NOMO-1 (cell line): ENCODE measurements around the gene KPNA4.
"Not testable (repeated sequence)": the region's sequence is repeated elsewhere in the genome, so short reads cannot be mapped to it uniquely, and the experiment has no call there.

Experiments used
- DNase-seq, 2 experiments: peaks; one replicate each; lab custom pipeline; 2025; ENCODE audit not compliant: unreplicated experiment in 2 of 2; lab: John Stamatoyannopoulos, UW

KPNA4 gene

DNA sequence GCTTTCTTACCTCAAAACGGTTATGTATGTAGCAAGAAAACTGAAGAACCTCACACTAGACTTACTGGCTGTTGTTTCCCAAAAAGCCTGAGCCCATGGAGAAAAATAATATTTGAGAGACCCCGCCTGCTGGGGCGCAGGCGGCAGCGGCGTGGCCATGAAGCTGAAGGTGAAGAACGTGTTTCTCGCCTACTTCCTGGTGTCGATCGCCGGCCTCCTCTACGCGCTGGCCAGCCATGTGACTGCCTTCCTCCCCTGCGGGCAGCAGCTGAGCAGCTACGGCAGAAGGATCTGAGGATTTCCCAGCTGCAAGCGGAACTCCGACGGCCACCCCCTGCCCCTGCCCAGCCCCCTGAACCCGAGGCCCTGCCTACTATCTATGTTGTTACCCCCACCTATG, 113.1 kb downstream of the KPNA4 start:
- not testable (repeated sequence) for DNase-seq

DNA sequence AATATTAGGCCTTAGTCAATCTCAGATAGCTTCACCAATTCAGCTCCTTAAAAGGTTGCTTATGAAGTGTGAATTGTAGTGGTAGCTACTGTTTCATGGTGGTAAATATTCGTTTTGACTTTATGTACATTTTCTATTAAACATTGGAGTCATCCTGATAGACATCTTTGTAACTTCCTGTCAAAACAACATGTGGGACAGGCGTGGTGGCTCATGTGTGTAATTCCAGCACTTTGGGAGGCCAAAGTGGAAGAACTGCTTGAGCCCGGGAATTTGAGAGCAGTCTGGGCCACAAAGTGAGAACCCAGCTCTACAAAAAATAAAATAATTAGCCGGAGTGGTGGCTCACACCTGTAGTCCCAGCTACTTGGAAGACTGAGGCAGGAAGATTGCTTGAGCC, 113.8 kb downstream of the KPNA4 start:
- DNase-seq: no peak

DNA sequence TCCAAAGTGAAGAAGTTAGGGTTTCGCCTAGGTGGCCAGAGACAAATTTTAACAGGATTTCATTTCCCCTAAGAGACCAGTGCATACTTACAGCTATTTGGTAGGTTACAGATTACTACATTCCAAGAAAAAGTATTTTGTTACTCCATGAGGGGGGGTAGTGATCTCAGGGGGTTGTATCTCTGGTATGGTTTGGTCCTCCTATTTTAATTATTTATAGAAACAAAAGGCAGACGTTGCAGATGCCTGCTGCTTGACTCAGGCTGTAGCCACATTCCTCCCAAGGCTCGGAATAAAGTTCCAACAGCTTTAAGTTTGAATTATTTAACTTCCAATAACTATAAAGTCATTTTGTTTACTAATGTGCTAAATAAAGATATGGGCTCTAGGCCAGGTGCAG, 114.5 kb downstream of the KPNA4 start:
- DNase-seq: no peak

DNA sequence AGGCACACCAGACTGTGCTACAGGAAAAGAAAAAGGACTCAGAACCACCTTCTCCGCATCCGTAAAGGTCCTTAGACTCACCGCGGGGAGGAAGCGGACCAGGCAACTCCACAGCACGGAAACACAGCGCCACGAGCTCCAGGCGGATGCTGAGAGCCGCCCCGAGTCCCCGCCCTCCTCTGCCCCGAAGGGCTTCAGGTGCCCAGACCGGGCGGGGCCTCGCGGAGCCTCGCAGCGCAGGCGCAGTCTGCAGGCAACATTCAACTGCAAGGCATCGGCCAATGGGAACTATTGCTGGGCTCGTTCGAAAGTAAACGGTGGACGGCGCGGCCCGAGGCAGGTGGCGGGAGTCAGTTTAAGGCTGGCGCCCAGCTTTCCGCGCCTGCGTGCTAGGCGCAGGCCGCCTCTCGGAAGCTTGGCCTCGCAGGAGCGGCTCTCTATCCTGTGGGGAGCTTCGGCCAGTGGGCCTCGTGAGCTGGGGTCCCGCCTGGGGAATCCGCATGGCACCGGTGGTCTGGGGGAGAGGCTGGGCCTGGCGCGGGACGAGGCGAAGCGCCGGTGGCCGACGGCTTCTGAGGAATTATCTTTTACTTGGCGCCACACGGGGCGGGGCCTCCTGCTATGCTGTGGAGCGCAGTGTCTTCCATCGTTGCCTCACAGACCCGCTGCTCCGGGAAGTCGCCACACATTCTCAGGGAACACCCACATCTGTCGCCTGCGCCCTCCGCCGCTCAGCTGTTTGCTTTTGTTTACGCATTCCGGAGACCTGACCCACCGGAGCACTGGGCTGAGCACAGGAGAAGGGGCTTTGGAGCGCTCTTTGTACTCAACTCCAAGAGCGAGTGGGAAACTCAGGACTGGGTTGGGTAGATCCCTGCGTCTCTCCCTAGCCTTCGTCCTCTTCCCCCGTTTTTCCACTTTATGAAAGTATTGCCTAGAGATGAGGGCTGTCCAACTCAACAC, 115.5 kb downstream of the KPNA4 start, which contains the start of gene TRIM59:
Gene TRIM59, minus strand, starts transcription at position 151 of the 963 bp plus-strand sequence. CDS start 10,603 bp downstream, outside the sequence.
- DNase-seq: peak; percentile 99 to 100

DNA sequence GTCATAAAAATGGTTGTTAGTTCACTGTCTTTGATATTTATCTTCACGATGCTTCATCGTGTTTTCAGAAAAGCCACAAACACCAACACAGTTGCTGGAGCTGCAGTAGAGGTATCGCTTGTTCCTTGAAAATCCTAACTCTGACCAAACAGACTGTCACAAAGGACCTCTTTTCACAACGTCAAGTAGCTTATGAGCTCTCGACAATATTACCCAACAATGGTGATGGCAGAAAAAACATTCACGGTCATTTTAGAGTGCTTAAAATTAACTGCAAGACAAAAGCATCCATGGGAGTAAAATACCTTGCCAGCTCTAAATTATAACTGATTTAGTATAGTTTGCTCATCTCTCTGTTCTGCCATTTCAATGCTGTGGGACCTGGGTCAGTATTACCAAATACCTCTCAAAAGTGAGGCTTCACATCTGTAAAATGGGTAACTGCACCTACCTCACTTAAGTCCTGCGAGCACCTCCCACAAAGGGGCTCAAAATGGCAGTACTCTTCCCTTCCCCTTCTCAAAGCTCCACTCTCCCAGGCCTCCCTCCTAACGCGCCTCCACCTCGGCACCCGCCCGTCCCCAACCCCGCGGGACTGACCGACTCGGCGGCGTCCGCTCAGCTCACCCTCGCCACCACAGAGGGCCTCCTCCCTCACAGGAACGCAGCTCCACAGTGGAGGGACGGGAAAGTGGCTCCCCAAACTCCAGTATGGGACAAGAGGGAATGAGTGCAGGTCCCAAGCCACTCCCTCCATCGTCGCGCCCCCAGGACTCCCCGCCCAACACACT, 116.3 kb downstream of the KPNA4 start:
- DNase-seq: peak; percentile 77 to 78

DNA sequence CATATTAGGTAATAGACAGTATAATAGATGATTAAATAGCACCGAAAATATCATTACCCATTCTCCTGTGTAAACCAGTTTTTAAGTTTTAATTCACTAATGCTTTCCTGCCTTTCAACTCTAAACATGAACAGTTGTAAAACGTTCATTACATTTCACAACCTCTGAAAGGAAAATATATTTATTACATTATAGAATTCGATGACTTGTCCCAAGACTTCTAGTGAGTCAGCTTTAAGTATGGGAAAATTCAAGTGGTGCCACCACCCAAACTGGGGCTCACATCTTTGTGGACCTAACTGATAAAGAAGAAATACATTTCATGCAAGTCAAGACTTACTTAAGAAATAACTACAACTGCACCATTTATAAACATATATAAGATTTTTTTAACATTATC, 117.8 kb downstream of the KPNA4 start:
- no peak for DNase-seq

DNA sequence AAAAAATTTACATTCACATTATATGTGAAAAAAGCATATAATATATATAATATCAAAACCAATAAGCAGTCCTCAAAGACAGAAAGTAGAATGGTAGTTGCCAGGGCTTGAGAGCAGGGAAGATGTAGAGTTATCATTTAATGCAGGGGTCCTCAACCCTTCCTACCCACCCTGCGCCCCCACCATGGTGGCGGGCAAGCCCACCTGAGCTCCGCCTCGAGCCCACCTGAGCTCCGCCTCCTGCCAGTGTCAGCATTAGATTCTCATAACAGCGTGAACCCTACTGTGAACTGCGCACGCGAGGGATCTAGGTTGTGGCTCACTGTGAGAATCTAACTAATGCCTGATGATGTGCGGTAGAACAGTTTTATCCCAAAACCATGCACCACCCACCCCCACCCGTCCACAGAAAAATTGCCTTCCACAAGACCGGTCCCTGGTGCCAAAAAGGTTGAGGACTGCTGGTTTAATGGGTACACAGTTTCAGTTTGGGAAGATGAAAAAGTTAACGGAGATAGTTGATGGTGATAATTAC, 118.8 kb downstream of the KPNA4 start:
- no peak for DNase-seq

DNA sequence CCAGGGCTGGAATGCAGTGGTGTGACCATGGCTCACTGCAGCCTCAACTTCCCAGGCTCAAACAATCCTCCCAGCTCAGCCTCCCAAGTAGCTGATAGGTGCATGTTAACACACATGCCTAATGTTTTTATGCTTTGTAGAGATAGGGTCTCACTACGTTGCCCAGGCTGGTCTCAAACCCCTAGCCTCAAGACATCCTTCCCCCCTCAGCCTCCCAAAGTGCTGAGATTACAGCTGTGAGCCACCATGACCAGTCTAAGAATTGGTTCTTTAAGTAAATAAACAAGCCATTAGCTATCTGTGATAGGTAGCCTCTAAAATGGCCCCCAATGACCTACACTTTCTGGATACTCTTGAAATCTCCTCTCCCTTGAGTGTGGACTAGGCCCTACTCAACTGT, 119.5 kb downstream of the KPNA4 start:
- no peak for DNase-seq
